ENCODE results near the gene BOD1L1. TPM values are rescaled to one million over a fixed set of nuclear protein-coding genes. Genes with fewer than 3 reads are reported as not detected.

BOD1L1 gene
- total RNA-seq, 1 donor from 2014 or later = 63.0 TPM

DNA sequence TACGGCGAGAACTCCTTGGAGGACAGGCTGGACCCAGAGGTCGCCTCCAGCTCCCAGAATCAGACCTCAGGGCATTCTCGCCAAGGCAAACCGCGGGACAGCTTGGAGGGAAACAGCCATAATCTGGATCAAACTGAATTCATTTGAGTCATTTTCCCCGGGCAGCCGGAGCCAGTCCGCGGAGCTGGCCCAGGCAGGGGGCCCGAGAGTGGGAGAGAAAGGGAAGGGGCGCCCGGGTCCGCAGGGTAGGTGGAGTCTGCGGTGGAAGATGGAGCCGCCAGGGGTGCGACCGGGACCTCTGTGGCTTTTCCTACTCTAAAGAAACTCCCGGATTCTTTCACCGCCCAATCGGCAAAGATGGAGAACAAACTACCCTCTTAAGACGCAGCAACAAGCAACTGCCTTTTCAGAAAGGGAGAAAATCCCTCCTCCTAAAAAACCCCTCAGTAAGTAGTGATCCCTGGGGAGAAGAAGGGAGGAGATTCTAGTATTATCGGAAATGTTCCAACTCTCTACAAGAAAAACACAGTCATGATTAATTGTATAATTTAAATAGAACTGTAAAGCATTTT, 88.4 kb downstream of the BOD1L1 start:
- no peak for DNase-seq (ENCODE audit: low read depth)

DNA sequence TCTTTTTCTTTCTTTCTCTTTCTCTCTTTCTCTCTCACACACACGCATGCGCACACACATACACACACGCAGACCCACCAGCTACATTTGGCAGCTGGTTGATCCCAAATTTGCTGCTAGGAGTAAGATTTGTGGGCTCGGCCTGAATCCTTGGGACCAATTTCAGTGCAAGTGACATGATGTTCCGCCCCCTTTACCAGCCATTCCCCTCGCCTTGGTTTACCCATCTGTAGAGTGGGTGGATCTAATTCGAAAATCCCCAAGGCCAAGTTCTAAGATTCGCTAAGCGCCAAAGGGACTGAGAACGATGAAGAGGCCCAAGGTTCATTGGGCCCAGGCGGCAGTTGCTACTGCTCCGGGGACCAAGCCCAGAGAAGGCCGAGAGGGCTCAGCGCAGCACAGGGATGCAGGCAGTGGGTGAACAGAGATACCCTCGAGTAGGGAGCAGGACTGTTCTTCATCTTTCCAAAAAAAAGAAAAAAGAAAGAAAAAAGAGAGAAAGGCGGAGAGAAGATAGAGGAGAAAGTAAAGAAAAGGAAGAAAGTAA, 89.0 kb downstream of the BOD1L1 start:
- no peak for DNase-seq (ENCODE audit: low read depth)

- no peak for DNase-seq (ENCODE audit: low read depth)
These were observed 89.7 kb downstream of the BOD1L1 start for GRCh38 chr4:13537832-13538177.

DNA sequence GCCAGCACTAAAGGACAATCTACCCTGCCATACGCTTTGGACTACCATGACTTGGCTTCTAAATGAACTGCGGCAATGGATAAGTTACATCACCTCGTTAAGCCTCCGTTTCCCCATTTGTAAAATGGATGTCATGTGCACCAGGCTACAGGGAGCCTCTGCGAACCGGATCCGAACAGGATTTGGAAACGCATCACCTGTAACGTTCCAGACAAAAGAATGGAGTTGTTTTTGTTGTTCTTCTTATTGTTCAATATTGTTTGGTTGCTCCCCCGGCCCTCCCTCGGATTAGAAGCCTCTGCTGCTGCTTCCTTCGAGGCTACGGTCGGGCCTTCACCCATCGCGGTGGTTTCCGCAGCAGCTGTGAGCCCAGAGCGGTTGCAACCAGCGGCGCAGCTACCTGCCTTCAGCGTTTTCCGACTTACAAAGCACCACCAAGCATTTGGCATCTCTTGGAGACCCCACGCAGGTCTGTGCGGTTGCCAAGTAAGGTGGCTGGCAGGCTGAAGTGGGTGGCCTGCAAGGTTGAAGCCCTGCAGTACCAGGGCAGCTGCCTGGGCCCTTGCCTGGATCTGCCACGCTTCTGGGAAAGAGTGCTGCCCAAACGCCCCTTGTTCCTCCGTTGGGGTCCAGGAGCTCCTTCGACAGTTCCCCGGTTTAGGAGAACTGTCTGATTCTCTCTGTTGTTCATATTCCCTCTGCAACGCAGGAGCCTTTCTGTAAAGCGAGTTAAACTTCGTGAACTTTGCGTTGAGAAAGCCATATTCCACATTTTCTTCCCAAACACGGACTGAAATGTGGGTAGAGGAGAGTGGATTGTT, 90.3 kb downstream of the BOD1L1 start:
- no peak for DNase-seq (ENCODE audit: low read depth)

- no peak for DNase-seq (ENCODE audit: low read depth)
These were observed 90.9 kb downstream of the BOD1L1 start for GRCh38 chr4:13536607-13537006.

DNA sequence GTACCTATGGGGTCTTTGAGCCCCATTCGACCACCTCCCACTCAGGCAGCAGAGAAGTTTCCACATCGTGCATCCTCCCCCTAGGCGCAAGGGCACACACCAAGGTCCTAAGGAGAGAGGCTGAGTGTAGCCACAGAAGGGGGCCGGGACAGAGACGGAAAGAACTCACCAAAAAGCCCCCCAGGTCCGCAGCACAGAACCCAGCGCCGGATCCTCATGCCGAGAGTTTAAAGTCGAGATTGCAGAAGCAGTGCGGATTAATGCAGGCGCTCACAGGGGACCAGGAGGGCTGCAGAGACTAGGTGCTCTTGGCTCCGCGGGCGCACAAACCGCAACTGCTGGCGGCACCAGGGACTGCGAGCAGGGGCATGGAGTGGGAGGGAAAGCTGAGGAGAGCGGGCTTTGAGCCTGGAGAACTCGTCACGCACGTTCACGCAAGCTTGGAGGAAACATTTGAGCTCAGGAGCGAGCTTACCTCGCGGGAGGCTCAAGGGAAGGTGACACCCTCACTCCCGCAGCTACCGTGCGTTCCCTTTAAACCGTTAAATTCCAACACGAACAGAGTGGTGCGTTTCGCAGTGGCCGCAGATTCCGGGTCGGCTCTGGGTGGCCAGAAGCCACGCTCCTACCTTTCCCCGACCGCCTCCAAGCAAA, 91.7 kb downstream of the BOD1L1 start:
- no peak for DNase-seq (ENCODE audit: low read depth)

- DNase-seq (ENCODE audit: low read depth) = no peak
These were observed 92.4 kb downstream of the BOD1L1 start for GRCh38 chr4:13535118-13535517.

GRCh38 chr4:13534344-13535063, 93.0 kb downstream of the BOD1L1 start:
- DNase-seq (ENCODE audit: low read depth) = no peak

DNA sequence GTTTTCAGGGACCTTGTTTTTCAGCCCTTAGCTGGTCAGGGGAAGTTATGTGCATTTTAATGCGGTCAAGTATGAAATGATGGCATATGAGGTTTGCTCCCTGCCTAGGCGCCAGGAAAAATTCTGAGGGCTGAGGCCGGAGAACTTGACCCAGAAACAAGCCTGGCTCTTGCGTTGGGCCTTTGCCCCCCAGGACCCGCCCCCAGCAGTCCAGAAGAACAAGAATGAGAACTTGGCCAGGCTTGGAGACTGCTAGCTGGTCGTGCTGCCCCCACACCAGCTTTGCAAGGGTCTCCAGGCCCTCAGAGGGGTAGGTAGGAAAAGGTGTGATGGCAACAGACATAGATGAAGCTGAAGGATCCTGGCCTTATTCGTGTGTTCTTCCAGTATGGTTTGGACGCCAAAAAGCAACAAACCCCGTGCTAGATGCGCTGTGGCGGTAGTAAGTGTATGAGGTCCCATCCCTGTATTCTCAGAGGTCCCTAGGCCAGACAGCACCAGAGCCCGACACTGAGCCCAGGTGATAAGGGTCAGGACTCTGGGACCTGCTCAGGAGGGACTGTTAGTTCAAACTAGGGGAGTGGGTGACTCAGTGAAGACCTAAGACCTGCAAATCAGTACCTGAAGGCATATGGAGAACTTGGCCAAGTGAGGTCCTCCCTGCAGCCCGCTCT, 93.7 kb downstream of the BOD1L1 start:
- no peak for DNase-seq (ENCODE audit: low read depth)

GRCh38 chr4:13531625-13531998, 95.9 kb downstream of the BOD1L1 start:
- DNase-seq (ENCODE audit: low read depth) = no peak

- DNase-seq (ENCODE audit: low read depth) = no peak
These were observed 96.5 kb downstream of the BOD1L1 start for GRCh38 chr4:13530823-13531624.

GRCh38 chr4:13529128-13529919, 98.2 kb downstream of the BOD1L1 start:
- DNase-seq (ENCODE audit: low read depth) = no peak

GRCh38 chr4:13528821-13529127, 98.8 kb downstream of the BOD1L1 start:
- DNase-seq (ENCODE audit: low read depth) = no peak

GRCh38 chr4:13527981-13528820, 99.3 kb downstream of the BOD1L1 start:
- peak; percentile 25 for DNase-seq (ENCODE audit: low read depth)

- DNase-seq (ENCODE audit: low read depth) = no peak
These were observed 100.1 kb downstream of the BOD1L1 start for GRCh38 chr4:13527192-13527980.

DNA sequence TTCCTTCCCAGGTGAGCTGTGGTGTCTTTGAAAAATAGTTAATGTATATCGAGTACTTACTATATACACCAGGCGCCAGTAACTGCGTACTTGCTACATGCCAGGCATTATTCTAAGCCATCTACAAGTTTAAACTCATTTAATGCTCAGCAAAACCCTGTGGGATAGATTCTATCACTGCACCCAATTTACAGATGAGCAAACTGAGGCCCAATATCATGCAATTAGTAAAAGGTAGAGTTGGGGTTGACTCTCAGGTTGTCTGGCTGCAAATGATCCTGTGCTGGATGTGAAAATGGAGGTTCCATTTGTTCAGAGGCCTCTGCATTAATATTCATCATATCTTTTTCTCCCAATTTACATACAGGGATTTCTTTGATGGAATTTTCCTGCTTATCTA, 100.9 kb downstream of the BOD1L1 start:
- no peak for DNase-seq (ENCODE audit: low read depth)

GRCh38 chr4:13525606-13526281, 101.8 kb downstream of the BOD1L1 start:
- no peak for DNase-seq (ENCODE audit: low read depth)

Measured in renal cortical epithelial cell (primary cell).